D341Med (cell line): ENCODE measurements around the gene FBN1.

ENCODE experiments used
- DNase-seq: peaks from one replicate; pipeline ENCODE4 v3.0.0; 2012; ENCODE audit warnings: low spot score

The FBN1 gene

GRCh38 chr15:48580736-48581135 is 64.8 kb downstream of the FBN1 start:
- no peak for DNase-seq

- DNase-seq: no peak
Observed at GRCh38 chr15:48579945-48580671, 65.4 kb downstream of the FBN1 start.

GRCh38 chr15:48578965-48579364 is 66.5 kb downstream of the FBN1 start:
- DNase-seq: no peak

GRCh38 chr15:48577469-48577868 is 68.0 kb downstream of the FBN1 start:
- no peak for DNase-seq

GRCh38 chr15:48574187-48574586 is 71.3 kb downstream of the FBN1 start:
- DNase-seq: no peak

- no peak for DNase-seq
Observed at GRCh38 chr15:48573780-48574179, 71.7 kb downstream of the FBN1 start.

GRCh38 chr15:48572823-48573222 is 72.7 kb downstream of the FBN1 start:
- DNase-seq: no peak

GRCh38 chr15:48571510-48571909 is 74.0 kb downstream of the FBN1 start:
- no peak for DNase-seq

GRCh38 chr15:48570822-48571221 is 74.7 kb downstream of the FBN1 start:
- no peak for DNase-seq

GRCh38 chr15:48569591-48570302 is 75.8 kb downstream of the FBN1 start:
- no peak for DNase-seq

- DNase-seq: no peak
Observed at GRCh38 chr15:48566668-48567067, 78.8 kb downstream of the FBN1 start.

GRCh38 chr15:48565560-48566482 is 79.7 kb downstream of the FBN1 start:
- DNase-seq: no peak

- no peak for DNase-seq
Observed at GRCh38 chr15:48564690-48565089, 80.8 kb downstream of the FBN1 start.

GRCh38 chr15:48563934-48564333 is 81.6 kb downstream of the FBN1 start:
- DNase-seq: no peak

GRCh38 chr15:48560321-48561051 is 85.0 kb downstream of the FBN1 start:
- DNase-seq: no peak

GRCh38 chr15:48559285-48559684 is 86.2 kb downstream of the FBN1 start:
- DNase-seq: no peak

- DNase-seq: no peak
Observed at GRCh38 chr15:48558226-48558625, 87.3 kb downstream of the FBN1 start.

- no peak for DNase-seq
Observed at GRCh38 chr15:48557335-48557734, 88.2 kb downstream of the FBN1 start.

GRCh38 chr15:48556159-48556897 is 89.2 kb downstream of the FBN1 start:
- DNase-seq: no peak

- DNase-seq: no peak
Observed at GRCh38 chr15:48555241-48555881, 90.1 kb downstream of the FBN1 start.

GRCh38 chr15:48554112-48554511 is 91.4 kb downstream of the FBN1 start:
- no peak for DNase-seq
